HG02870 (cell line): Measurements from ENCODE around the gene U2AF2.

Experiments
- ATAC-seq: cut with Tn5 transposase; IDR thresholded peaks from one replicate; pipeline ENCODE4 v1.9.1; 2021; ENCODE audit warnings: mild to moderate bottlenecking, moderate library complexity; ENCODE audit not compliant: unreplicated experiment

Gene U2AF2

GRCh38 chr19:55654323-55654867, 440 bp upstream of the U2AF2 start:
- ATAC-seq = peak; percentile 55

- ATAC-seq = no peak
These were observed 809 bp downstream of the U2AF2 start for GRCh38 chr19:55655648-55656040.

GRCh38 chr19:55656552-55656951, 1.7 kb downstream of the U2AF2 start:
- no peak for ATAC-seq

GRCh38 chr19:55656988-55657747, 2.3 kb downstream of the U2AF2 start:
- ATAC-seq = no peak

GRCh38 chr19:55658846-55659459, 4.1 kb downstream of the U2AF2 start:
- no peak for ATAC-seq

- ATAC-seq = no peak
These were observed 5.0 kb downstream of the U2AF2 start for GRCh38 chr19:55659822-55660221.

- no peak for ATAC-seq
These were observed 5.6 kb downstream of the U2AF2 start for GRCh38 chr19:55660404-55660803.

- ATAC-seq = no peak
These were observed 6.2 kb downstream of the U2AF2 start for GRCh38 chr19:55660991-55661390.

GRCh38 chr19:55661826-55662225, 7.0 kb downstream of the U2AF2 start:
- ATAC-seq = no peak

GRCh38 chr19:55663846-55664536, 9.2 kb downstream of the U2AF2 start:
- no peak for ATAC-seq

GRCh38 chr19:55666343-55667005, 11.6 kb downstream of the U2AF2 start:
- no peak for ATAC-seq

- ATAC-seq = no peak
These were observed 12.2 kb downstream of the U2AF2 start for GRCh38 chr19:55667006-55667381.

- ATAC-seq = no peak
These were observed 12.7 kb downstream of the U2AF2 start for GRCh38 chr19:55667511-55667910.

GRCh38 chr19:55667958-55668357, 13.1 kb downstream of the U2AF2 start:
- ATAC-seq = no peak

GRCh38 chr19:55668603-55669348, 13.9 kb downstream of the U2AF2 start:
- ATAC-seq = no peak

GRCh38 chr19:55669418-55670279, 14.8 kb downstream of the U2AF2 start:
- ATAC-seq = no peak

GRCh38 chr19:55670280-55671053, 15.6 kb downstream of the U2AF2 start:
- no peak for ATAC-seq

GRCh38 chr19:55671054-55671378, 16.2 kb downstream of the U2AF2 start:
- no peak for ATAC-seq

- no peak for ATAC-seq
These were observed 17.6 kb downstream of the U2AF2 start for GRCh38 chr19:55672418-55672817.
